NCI-H1092 (cell line): ENCODE results near the gene CCT6B.

Source experiments
- DNase-seq: peaks from one replicate; lab custom pipeline; 2025; lab: John Stamatoyannopoulos, UW

Gene CCT6B

GRCh38 chr17:34886831-34887230 lies 74.4 kb downstream of the CCT6B start:
- DNase-seq = no peak

- no peak for DNase-seq
Observed at GRCh38 chr17:34885076-34885475, 76.2 kb downstream of the CCT6B start.

GRCh38 chr17:34884597-34884996 lies 76.7 kb downstream of the CCT6B start:
- DNase-seq = no peak

GRCh38 chr17:34883106-34884000 lies 77.9 kb downstream of the CCT6B start:
- DNase-seq = no peak

DNA sequence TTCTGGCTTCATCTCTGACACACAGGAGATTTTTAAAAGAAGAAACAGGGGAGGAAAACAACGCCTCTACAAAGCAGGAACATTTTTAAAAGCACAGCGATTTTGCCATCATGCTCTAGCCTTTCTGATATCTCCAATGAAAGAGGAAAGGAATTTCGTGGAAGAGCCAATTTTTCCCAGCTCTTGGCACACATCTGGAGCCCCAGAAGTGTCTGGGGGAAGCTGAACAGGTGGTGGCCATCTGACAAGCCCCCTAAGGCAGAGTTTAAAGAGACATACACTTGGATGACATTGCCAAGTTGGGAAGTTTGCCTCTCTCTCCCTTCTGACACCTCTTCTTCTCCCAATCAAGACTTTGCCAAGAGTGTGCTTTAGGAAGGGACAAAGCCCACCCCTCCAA lies 82.1 kb downstream of the CCT6B start:
- DNase-seq = no peak
